Retinal pigment epithelial cell (primary cell): ENCODE measurements around the gene EFNA3.
A peak's percentile ranks its signal among the peaks of the same experiment; 100 is the strongest.

ENCODE experiments used
- DNase-seq: peaks from one replicate; pipeline ENCODE4 v3.0.0-alpha.2; 2010; ENCODE audit warnings: low read depth
- H3K4me3 ChIP-seq: 2 replicates; pipeline ENCODE4 v1.5.1; 2011; ENCODE audit warnings: mild to moderate bottlenecking, low read length, control low read depth, moderate library complexity
- TF ChIP-seq, protein P1 (sequence below): conservative IDR thresholded peaks from 2 replicates; pipeline ENCODE4 v1.5.1; 2011; ENCODE audit warnings: low read depth, low read length, control low read depth, inconsistent platforms

The EFNA3 gene

DNA sequence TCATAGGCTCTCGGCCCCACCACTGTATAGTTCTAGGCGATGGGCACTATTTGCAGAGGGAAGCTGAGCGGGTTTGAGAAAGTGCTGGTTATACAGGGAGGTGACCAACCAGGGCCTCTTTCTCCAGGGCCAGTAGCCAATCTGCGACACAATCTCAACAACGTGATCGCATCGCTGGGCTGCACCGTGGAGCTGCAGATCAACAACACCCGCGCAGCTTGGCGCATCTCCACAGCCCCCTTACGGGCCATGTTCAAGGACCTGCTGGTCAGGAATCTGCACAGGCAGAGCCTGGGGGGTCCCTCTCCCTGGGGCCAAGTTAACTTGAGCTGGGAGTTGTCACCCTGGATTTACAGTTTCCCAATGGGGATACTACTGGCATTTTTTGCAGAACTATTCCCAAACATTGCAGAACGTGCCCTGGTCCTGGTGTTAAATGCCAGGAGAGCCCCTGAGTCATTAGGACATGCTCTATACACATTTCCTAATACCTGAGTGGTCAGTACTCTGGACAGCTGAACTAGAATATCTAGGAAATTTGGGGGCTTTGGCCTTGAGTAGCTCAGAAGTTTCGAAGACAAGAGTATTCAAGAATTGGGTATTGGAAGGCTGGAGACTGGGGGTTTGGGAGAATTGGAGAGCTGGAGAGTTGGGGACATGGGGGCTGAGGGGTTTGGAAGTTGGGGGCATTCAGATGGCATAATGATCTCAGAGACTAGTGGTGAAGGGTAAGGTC, 38.1 kb upstream of the EFNA3 start:
- TF ChIP-seq, protein P1, sequence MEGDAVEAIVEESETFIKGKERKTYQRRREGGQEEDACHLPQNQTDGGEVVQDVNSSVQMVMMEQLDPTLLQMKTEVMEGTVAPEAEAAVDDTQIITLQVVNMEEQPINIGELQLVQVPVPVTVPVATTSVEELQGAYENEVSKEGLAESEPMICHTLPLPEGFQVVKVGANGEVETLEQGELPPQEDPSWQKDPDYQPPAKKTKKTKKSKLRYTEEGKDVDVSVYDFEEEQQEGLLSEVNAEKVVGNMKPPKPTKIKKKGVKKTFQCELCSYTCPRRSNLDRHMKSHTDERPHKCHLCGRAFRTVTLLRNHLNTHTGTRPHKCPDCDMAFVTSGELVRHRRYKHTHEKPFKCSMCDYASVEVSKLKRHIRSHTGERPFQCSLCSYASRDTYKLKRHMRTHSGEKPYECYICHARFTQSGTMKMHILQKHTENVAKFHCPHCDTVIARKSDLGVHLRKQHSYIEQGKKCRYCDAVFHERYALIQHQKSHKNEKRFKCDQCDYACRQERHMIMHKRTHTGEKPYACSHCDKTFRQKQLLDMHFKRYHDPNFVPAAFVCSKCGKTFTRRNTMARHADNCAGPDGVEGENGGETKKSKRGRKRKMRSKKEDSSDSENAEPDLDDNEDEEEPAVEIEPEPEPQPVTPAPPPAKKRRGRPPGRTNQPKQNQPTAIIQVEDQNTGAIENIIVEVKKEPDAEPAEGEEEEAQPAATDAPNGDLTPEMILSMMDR, result no peak
- H3K4me3 ChIP-seq, result no peak overlapping the region
- DNase-seq, result no peak

DNA sequence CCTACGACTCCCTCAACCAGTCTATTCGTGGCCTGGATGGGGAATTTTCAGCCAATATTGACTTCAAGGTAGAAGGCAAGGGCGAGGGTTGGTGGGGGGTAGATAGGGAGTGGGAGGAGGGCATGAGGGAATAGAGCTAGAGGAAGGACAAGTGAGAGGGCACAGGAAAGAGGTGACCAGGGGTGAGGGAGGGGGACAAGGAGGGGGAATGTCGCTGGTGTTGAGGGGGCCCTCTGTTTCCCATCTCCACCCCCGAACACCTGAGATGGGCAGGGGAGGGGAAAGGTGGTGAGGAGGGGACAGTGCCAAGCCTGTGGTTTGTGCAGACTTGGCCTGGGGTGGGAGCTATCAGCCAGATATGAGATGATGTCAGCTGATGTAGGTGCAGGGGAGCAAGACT, 35.8 kb upstream of the EFNA3 start:
- no peak overlapping the region for H3K4me3 ChIP-seq
- no peak for DNase-seq
- TF ChIP-seq, protein P1, result no peak

DNA sequence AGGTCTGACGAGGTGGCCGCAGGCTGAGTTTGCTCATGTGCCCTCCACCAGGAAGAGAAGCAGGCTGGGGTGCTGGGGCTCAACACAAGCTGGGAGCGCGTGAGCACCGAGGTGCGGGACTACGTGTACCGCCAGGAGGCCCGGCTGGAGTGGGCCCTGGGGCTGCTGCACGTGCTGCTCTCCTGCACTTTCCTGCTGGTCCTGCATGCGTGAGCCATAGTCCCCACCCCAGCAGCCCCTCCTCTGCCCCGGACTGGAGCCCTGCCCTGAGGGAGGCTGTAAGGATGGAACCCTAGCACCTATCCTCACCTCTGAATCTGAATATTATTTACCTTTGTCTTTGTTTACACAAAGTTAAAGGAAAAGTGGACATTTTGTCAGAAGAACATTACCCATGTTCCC, 35.3 kb upstream of the EFNA3 start:
- TF ChIP-seq, protein P1, result no peak
- no peak overlapping the region for H3K4me3 ChIP-seq
- no peak for DNase-seq

DNA sequence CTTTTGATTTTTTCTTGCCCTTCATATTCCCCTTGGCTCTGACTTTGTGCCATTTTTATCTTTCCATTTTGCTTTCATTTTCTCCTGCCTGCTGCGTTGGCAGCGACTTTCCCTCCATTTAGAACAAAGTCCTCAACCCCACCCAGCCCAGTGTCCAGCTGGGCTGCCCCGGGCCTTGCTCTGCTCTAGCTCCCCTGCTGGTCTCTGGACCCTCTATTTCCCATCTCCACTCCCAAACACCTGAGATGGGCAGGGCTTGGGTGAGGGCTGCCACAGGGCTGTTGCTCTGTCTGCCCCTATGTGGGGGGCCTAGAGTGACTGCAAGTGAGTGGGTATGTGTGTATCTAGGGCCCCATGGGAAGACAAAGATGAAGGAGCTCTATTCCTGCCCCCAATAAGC, 34.8 kb upstream of the EFNA3 start:
- TF ChIP-seq, protein P1, result no peak

DNA sequence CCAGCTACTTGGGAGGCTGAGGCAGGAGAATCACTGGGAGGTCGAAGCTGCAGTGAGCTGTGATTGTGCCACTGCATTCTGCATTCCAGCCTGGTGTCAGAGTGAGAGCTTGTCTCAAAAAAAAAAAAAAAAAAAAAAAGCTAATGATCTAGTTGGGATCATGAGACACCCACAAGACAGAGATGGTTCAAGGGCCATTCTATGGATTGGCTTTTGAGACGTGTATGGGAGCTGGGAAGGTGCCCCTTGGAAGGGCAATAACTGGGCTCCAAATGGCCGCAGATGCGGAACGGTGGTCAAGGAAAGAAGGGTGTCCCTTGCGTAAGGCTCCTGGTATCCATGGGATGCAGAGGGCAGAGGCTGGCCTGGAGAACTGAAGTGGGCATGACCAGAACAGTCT, 34.3 kb upstream of the EFNA3 start:
- H3K4me3 ChIP-seq, result no peak overlapping the region
- no peak for DNase-seq
- TF ChIP-seq, protein P1, result no peak

More for the DNA sequence above, 34.8 kb upstream of the EFNA3 start:
- no peak overlapping the region for H3K4me3 ChIP-seq
- DNase-seq, result no peak

DNA sequence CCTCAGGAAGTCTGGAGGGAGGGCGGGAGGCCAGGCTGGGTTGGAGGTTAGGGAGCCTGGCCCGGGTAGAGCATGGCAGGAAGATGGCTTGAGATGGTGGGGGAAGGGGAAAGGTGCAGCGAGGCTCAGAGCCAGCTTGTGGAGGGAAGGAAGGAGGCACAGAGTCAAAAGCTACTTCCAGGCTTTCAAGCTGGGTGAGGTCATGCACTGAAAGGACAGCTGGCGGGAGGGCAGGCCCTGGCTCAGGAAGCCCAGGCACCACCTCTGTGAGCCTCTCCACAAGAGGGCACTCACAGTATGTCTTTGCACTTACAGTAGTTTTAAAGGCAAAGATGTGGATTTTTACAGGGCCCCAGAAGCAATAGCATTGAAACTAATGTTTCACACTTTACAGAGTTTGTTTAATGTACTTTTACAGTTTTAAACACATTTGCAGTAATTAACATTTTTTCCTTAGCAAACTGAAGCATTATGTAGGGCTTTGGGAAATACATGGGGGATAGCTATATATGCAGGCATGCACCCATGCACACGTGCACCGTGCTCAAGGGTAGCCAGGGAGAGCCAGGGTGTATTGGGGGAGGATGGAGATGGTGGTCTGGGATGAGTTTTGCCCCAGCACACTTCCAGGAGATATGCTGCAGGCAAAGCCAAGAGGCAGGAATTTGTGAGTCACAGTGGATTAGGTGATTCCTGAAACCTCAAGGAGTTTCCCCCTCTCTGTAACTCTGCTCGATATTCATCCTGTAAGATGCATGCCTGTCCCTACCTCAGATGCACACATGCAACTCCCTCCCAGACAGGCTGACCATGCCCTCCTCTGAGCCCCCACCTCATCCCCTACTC, 33.6 kb upstream of the EFNA3 start:
- H3K4me3 ChIP-seq, result no peak overlapping the region
- no peak for DNase-seq
- TF ChIP-seq, protein P1, result peak; percentile 77
